H1 (cell line): ENCODE measurements around the gene PLK5. TPM values are rescaled to one million over a fixed set of nuclear protein-coding genes. Genes with fewer than 3 reads are reported as not detected.

ENCODE experiments used
- CTCF ChIA-PET: fragments of 300-600 bp; sonication (Branson Sonifier 250); formaldehyde crosslinking; loops from one replicate; lab custom pipeline; 2021; ENCODE audit not compliant: partially characterized antibody; lab: Charles Lee
- POLR2A ChIA-PET: fragments of 300-600 bp; sonication (Branson Sonifier 250); formaldehyde crosslinking; loops from one replicate; lab custom pipeline; 2021; ENCODE audit warnings: inconsistent platforms; ENCODE audit not compliant: partially characterized antibody; lab: Charles Lee
- DNase-seq, 2 experiments: peaks; one replicate each; pipeline versions ENCODE4 v3.0.0 to v3.0.0-alpha.2; 2010 to 2022; ENCODE audit warnings: low spot score in 2 of 2, low read depth in 1 of 2, mixed read lengths in 1 of 2
- FAIRE-seq: peaks from 2 replicates; lab custom pipeline; 2011; peaks lifted over from hg19 to GRCh38; lab: Jason Lieb, UNC
- H2AFZ ChIP-seq: 2 replicates; pipeline ENCODE4 v1.8.1; 2012; ENCODE audit warnings: low read length, inconsistent platforms
- H2AK5ac ChIP-seq: 2 replicates; pipeline ENCODE4 v1.6.1; 2013; ENCODE audit warnings: low read depth, low read length
- H2BK120ac ChIP-seq: replicated peaks from 2 replicates; pipeline ENCODE3; 2013; ENCODE audit warnings: low read depth, low read length, inconsistent platforms
- H2BK12ac ChIP-seq: 2 replicates; pipeline ENCODE4 v1.6.1; 2013; ENCODE audit warnings: low read depth, low read length
- H2BK15ac ChIP-seq: 2 replicates; pipeline ENCODE4 v1.6.1; 2013; ENCODE audit warnings: low read length
- H2BK20ac ChIP-seq: 2 replicates; pipeline ENCODE4 v1.6.1; 2013; ENCODE audit warnings: low read length
- H2BK5ac ChIP-seq: 2 replicates; pipeline ENCODE4 v1.6.1; 2013; ENCODE audit warnings: low read depth, low read length
- H3K14ac ChIP-seq: 2 replicates; pipeline ENCODE4 v1.6.1; 2013; ENCODE audit warnings: inconsistent platforms; ENCODE audit not compliant: insufficient read length
- H3K18ac ChIP-seq: 2 replicates; pipeline ENCODE4 v1.6.1; 2013; ENCODE audit warnings: low read length; ENCODE audit errors: extremely low read depth
- H3K23ac ChIP-seq: 2 replicates; pipeline ENCODE4 v1.6.1; 2013; ENCODE audit warnings: inconsistent platforms; ENCODE audit not compliant: insufficient read length
- H3K23me2 ChIP-seq: 2 replicates; pipeline ENCODE4 v1.6.1; 2013; ENCODE audit warnings: low read depth, low read length
- H3K27ac ChIP-seq: 2 replicates; pipeline ENCODE4 v1.6.1; 2011; ENCODE audit warnings: low read depth, low read length, inconsistent platforms
- H3K27me3 ChIP-seq, 4 experiments: replicated peaks in 1 of 4; 1 replicate in 1 of 4; 2 replicates in 3 of 4; pipeline versions ENCODE4 v1.6.1 to v1.8.1; 2011 to 2013; ENCODE audit warnings: low read length in 3 of 4, mild to moderate bottlenecking in 3 of 4, inconsistent platforms in 2 of 4, mixed read lengths in 2 of 4, moderate library complexity in 1 of 4; ENCODE audit not compliant: control insufficient read depth in 3 of 4, insufficient read depth in 3 of 4; ENCODE audit errors: extremely low read depth in 1 of 4
- H3K36me3 ChIP-seq, 4 experiments: 2 replicates each; pipeline versions ENCODE4 v1.6.1 to v1.8.1; 2011 to 2013; ENCODE audit warnings: mild to moderate bottlenecking in 4 of 4, low read length in 3 of 4, moderate library complexity in 2 of 4, control low read depth in 1 of 4, inconsistent platforms in 1 of 4; ENCODE audit not compliant: insufficient read depth in 4 of 4, control insufficient read depth in 2 of 4
- H3K4ac ChIP-seq: replicated peaks from 2 replicates; pipeline ENCODE3; 2013; ENCODE audit warnings: low read length, low read depth, mixed read lengths, inconsistent platforms; ENCODE audit not compliant: insufficient read length
- H3K4me1 ChIP-seq, 4 experiments: replicated peaks in 1 of 4; 1 replicate in 1 of 4; 2 replicates in 3 of 4; pipeline versions ENCODE4 v1.6.1 to v1.8.1; 2011 to 2013; ENCODE audit warnings: low read length in 3 of 4, inconsistent platforms in 2 of 4, mixed read lengths in 1 of 4; ENCODE audit not compliant: insufficient read depth in 4 of 4, control insufficient read depth in 3 of 4
- H3K4me2 ChIP-seq, 2 experiments: 2 replicates each; pipeline versions ENCODE4 v1.6.1 to v1.8.1; 2011 to 2013; ENCODE audit warnings: low read depth in 2 of 2, low read length in 2 of 2, control low read depth in 1 of 2, inconsistent platforms in 1 of 2, mild to moderate bottlenecking in 1 of 2; ENCODE audit not compliant: insufficient read depth in 1 of 2
- H3K4me3 ChIP-seq, 4 experiments: fragments of 200-600, 300-600 bp in 1 of 4; sonication (generic), shearing (Covaris generic), sonication (Bioruptor Twin) in 1 of 4; 2 replicates each; pipeline versions ENCODE4 v1.5.1 to v1.8.1; 2011 to 2016; ENCODE audit warnings: low read length in 4 of 4, low read depth in 3 of 4, control low read depth in 2 of 4, inconsistent platforms in 2 of 4, mild to moderate bottlenecking in 2 of 4, mixed read lengths in 1 of 4, moderate library complexity in 1 of 4; ENCODE audit not compliant: insufficient read depth in 2 of 4; ENCODE audit errors: extremely low read depth in 1 of 4
- H3K56ac ChIP-seq: replicated peaks from 2 replicates; pipeline ENCODE3; 2013; ENCODE audit warnings: low read depth, mild to moderate bottlenecking, mixed read lengths, low read length, inconsistent platforms; ENCODE audit not compliant: insufficient read length
- H3K79me1 ChIP-seq: 2 replicates; pipeline ENCODE4 v1.6.1; 2013; ENCODE audit warnings: low read depth, low read length, control low read depth
- H3K79me2 ChIP-seq, 2 experiments: 2 replicates each; pipeline versions ENCODE4 v1.6.1 to v1.8.1; 2012 to 2013; ENCODE audit warnings: low read length in 2 of 2, mild to moderate bottlenecking in 2 of 2, inconsistent platforms in 1 of 2; ENCODE audit not compliant: insufficient read depth in 2 of 2, control insufficient read depth in 1 of 2
- H3K9ac ChIP-seq, 4 experiments: replicated peaks in 1 of 4; 1 replicate in 1 of 4; 2 replicates in 3 of 4; pipeline versions ENCODE4 v1.6.1 to v1.8.1; 2011 to 2013; ENCODE audit warnings: low read depth in 3 of 4, low read length in 3 of 4, control low read depth in 2 of 4, mild to moderate bottlenecking in 2 of 4, moderate library complexity in 2 of 4, inconsistent platforms in 1 of 4; ENCODE audit errors: extremely low read depth in 1 of 4
- H3K9me3 ChIP-seq, 2 experiments: 2 replicates each; pipeline versions ENCODE4 v1.6.1 to v1.8.1; 2012 to 2013; ENCODE audit warnings: mild to moderate bottlenecking in 2 of 2, moderate library complexity in 2 of 2, control low read depth in 1 of 2, inconsistent platforms in 1 of 2, low read depth in 1 of 2, low read length in 1 of 2, mixed read lengths in 1 of 2; ENCODE audit not compliant: insufficient read depth in 2 of 2
- H4K20me1 ChIP-seq, 2 experiments: replicated peaks in 1 of 2; 2 replicates each; pipeline versions ENCODE3 to v1.8.1; 2011 to 2013; ENCODE audit warnings: inconsistent platforms in 2 of 2, low read length in 2 of 2, mild to moderate bottlenecking in 1 of 2; ENCODE audit not compliant: insufficient read depth in 2 of 2, control insufficient read depth in 1 of 2
- H4K5ac ChIP-seq: 2 replicates; pipeline ENCODE4 v1.6.1; 2013; ENCODE audit warnings: low read length, low read depth, mixed read lengths, inconsistent platforms; ENCODE audit not compliant: insufficient read length
- H4K8ac ChIP-seq: 2 replicates; pipeline ENCODE4 v1.8.0; 2013; ENCODE audit warnings: mild to moderate bottlenecking, moderate library complexity, low read length, inconsistent platforms; ENCODE audit not compliant: insufficient read depth; ENCODE audit errors: extremely low read depth
- H4K91ac ChIP-seq: replicated peaks from 2 replicates; pipeline ENCODE3; 2013; ENCODE audit warnings: low read length, mixed read lengths, inconsistent platforms; ENCODE audit not compliant: insufficient read length
- ATF3 ChIP-seq: IDR thresholded peaks from 2 replicates; pipeline ENCODE4 v1.6.1; 2011; ENCODE audit warnings: low read depth, mild to moderate bottlenecking, low read length; ENCODE audit not compliant: insufficient read depth
- SIX5 ChIP-seq: IDR thresholded peaks from 2 replicates; pipeline ENCODE4 v1.6.1; 2011; ENCODE audit warnings: mild to moderate bottlenecking, low read depth, low read length
- SP4 ChIP-seq: IDR thresholded peaks from 2 replicates; pipeline ENCODE4 v1.6.1; 2012; ENCODE audit warnings: low read length, inconsistent platforms
- TAF7 ChIP-seq: optimal IDR thresholded peaks from 2 replicates; pipeline ENCODE3; 2011; ENCODE audit warnings: low read depth, mild to moderate bottlenecking, inconsistent platforms, low read length, moderate library complexity, borderline replicate concordance
- WGBS, 2 experiments: shearing (Covaris generic) in 1 of 2; methylation state at CpG; one replicate each; pipeline versions ENCODE4 v1.1.6 to v1.1.7; 2013 to 2015; ENCODE audit warnings: low lambda C conversion rate in 2 of 2, mixed read lengths in 2 of 2, inconsistent platforms in 1 of 2, low coverage in 1 of 2, missing lambda C conversion rate in 1 of 2; ENCODE audit not compliant: insufficient replicate concordance in 2 of 2, insufficient coverage in 1 of 2, insufficient read length in 1 of 2; ENCODE audit errors: extremely low coverage in 1 of 2, missing lambda C conversion rate in 1 of 2; 5-methylcytosine and 5-hydroxymethylcytosine counted together
- polyA plus RNA-seq, 7 experiments: library from polyadenylated mRNA; depleted of rRNA in 3 of 7; stranded (reverse) in 5 of 7; unstranded in 2 of 7; fragments of >200 nt in 5 of 7; fragments of 200-250 nt in 2 of 7; gene quantifications; 1 replicate in 5 of 7; 2 replicates in 1 of 7; 4 replicates in 1 of 7; pipeline versions ENCODE4 v1.2.1 to v1.2.3, GENCODE V29; 2011 to 2013; ENCODE audit warnings: missing spikeins in 2 of 7, mixed read lengths in 2 of 7
- total RNA-seq: library from RNA; stranded (reverse); fragmentation: NEBNext Ultra II Directional; extraction: Animal tissue kit (Norgen Biotek cat#: 25700); gene quantifications from 2 replicates; pipeline ENCODE4 v1.2.1, GENCODE V29; 2021

Gene PLK5
- total and polyA plus RNA-seq, 2 of the 8 experiments (the other 6 are each of a cell fraction or from before 2014, with no cell fraction given), result 0.43 to 0.45 TPM

GRCh38 chr19:1571358-1571757 is 47.5 kb downstream of the PLK5 start:
- no peak overlapping the region for H2BK120ac ChIP-seq
- no peak overlapping the region for H3K56ac ChIP-seq
- no peak overlapping the region for H2BK5ac ChIP-seq
- 94% methylated on average over 12 of the region's 12 CpGs; no CpG with 5 or more reads in 1 of the 2 experiments for WGBS, 2 experiments
- FAIRE-seq (no peak), DNase-seq (no peak)
- H3K23me2 ChIP-seq, result peaks cover 3% of the 10 kb centered on the region; the same call in 1 of the 2 replicates
- no peak overlapping the region for H4K5ac ChIP-seq
- H3K9me3 ChIP-seq, result peaks cover 0 to 8% of the 10 kb centered on the region in 2 experiments; a peak in 2 of 4 replicates
- H3K4me3 ChIP-seq, result no peak overlapping the region
- POLR2A ChIA-PET, result interaction anchor here (8.8 kb wide), 1 partner anchor 16 kb away, joined by 148 read pairs; no protein-coding TSS in a partner anchor
- CTCF ChIA-PET, result interaction anchor here (1.3 to 1.4 kb wide), 2 partner anchors 19 to 20 kb away, joined by 3 read pairs; no protein-coding TSS in a partner anchor
- H4K8ac ChIP-seq, result no peak overlapping the region
- H3K4ac ChIP-seq, result no peak overlapping the region
- no peak overlapping the region for H3K9ac ChIP-seq
- no peaks in the 10 kb centered on the region; the same call in 1 of the 2 replicates for H3K79me1 ChIP-seq
- H3K36me3 ChIP-seq, result peaks cover 0 to 1% (median 0%) of the 10 kb centered on the region in 4 experiments; a peak in 2 of 8 replicates
- H3K27me3 ChIP-seq, result peaks cover 8 to 26% (median 14%) of the 10 kb centered on the region in 4 experiments
- no peak overlapping the region for H4K91ac ChIP-seq
- no peak overlapping the region for H3K4me2 ChIP-seq
- no peak overlapping the region for H3K23ac ChIP-seq
- H3K18ac ChIP-seq, result no peak overlapping the region
- H2BK15ac ChIP-seq, result no peak overlapping the region
- no peak overlapping the region for H2AFZ ChIP-seq
- H4K20me1 ChIP-seq, result peaks cover 0 to 3% of the 10 kb centered on the region in 2 experiments
- no peak overlapping the region for H2BK20ac ChIP-seq
- no peak overlapping the region for H3K14ac ChIP-seq
- peaks cover 0 to 2% (median 0%) of the 10 kb centered on the region in 4 experiments; a peak in 3 of 7 replicates for H3K4me1 ChIP-seq
- no peak overlapping the region for H2BK12ac ChIP-seq
- no peak overlapping the region for H3K27ac ChIP-seq
- 0 out of 2 replicates have a peak overlapping the region, but pooled peaks have one; percentile 24 for H2AK5ac ChIP-seq
- H3K79me2 ChIP-seq, result peaks cover 0 to 7% of the 10 kb centered on the region in 2 experiments; a peak in 1 of 4 replicates
- TF ChIP-seq SP4 (no peak), SIX5 (no peak), TAF7 (no peak), ATF3 (no peak)
